Stimulated activated CD8-positive, alpha-beta memory T cell treated with anti-CD3 and anti-CD28 coated beads, Interleukin-12 subunit alpha, Interleukin-12 subunit beta, amount 100 ng/mL, for 1 hour (primary cell): ENCODE measurements around the gene HPN.
"Not testable (repeated sequence)": the region's sequence is repeated elsewhere in the genome, so short reads cannot be mapped to it uniquely, and the experiment has no call there.

Source experiments
- DNase-seq: peaks from one replicate; pipeline ENCODE4 v3.0.0-alpha.2; 2020; ENCODE audit warnings: low read depth

HPN gene

DNA sequence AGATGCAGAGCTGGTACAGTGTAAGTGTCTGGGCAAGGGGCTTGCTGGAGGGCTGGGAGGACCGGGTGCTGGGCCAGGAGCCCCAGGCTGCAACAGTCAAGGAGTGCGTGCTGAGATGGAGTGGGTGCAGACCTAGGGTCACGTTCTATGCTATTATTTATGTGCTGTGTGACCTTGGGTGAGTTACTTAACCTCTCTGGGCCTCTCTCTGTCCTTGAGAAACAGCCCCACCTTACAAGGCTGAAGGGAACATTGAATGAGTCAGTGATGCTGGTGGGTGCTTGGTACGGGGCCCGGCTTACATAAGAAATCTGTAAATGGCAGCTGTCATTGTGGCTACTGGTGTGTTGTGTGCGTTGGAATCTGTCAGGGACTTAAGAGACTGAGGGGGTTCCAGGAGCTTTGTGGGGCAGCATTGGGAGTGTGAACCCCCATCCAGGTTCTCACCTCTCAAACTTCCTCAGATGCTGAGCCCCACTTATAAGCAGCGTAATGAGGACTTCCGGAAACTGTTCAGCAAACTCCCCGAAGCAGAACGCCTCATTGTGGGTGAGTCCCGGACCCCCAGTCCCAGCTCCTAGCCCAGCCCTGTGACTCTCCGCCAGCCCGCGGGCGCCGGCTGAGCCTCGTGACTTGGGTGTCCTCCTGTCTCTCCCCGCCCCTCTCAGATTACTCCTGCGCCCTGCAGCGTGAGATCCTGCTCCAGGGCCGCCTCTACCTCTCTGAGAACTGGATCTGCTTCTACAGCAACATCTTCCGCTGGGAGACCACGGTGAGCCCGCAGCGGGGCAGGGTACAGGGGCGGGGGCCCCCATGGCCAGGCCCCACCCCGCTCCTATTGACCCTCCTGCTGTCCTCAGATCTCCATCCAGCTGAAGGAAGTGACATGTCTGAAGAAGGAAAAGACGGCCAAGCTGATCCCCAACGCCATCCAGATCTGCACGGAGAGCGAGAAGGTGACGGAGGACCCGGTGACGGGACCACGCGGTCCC lies 31.8 kb upstream of the HPN start:
- DNase-seq, result no peak

DNA sequence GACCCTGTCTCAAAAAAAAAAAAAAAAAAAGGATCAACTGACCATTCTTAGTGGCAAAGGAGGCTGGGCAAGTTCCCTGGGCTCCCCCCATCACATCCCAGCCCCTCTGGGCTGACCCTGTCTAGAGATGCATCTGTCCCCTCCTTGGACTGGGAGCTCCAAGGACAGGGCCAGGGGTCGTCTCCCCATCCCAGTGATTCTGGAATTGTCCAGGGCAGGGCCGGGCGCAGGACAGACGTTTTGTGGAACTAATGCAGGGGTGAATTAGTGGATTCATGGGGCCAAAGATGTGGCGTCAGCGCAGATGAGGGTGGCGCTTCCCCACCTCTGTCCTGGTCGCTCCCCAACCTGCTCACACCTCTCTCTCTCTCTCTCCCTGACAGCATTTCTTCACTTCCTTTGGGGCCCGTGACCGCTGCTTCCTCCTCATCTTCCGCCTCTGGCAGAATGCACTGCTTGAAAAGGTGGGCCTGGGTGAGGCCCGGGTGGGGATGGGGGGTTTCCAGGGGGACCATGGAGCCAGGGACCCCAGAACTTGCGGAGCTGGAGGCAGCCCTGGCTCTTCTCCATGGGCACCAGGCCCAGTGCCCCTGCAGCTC lies 30.3 kb upstream of the HPN start:
- DNase-seq, result no peak

DNA sequence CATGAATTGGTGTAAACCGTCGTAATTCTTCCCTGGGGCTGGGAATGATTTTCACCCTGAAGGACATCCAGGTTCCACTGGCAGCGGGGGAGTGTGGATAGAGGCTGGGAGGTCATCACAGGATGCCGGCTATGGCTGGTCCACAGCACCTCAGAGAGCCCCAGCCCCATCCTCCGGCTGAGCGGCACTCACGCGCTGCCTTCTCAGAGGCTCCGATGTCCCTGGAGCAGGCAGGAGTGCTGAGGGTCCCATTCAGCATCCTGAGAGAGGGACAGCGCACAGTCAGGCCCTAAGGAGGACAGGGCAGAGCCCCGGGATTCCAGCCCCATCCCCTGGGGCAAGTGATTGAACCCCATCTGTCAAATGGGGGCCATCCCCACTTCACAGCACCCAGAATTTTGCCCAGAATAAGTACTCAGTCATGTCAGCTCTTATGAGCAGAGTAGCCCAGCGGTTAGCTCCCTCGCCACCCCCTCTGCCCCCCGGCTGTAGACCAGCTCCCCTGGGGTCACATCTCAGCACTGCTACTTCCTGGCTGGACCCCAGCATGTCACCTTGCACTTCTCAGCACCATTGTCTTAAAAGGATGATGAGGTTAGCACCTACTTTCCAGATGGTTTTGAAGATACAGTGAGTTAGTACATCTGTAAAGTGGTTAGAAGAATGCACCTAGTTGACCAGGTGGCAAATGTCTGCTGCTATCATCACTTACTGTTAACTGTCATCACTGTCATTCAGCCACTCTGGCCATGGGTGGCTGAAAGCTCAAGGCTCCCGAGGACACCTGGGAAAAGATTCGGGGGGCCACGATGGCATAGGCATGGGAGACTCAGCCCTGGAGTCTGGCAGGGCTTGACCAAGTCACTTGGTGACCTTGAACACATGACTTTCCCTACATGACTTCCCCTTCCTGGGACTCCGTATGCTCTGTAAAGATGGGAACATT lies 29.5 kb upstream of the HPN start:
- DNase-seq, result no peak

DNA sequence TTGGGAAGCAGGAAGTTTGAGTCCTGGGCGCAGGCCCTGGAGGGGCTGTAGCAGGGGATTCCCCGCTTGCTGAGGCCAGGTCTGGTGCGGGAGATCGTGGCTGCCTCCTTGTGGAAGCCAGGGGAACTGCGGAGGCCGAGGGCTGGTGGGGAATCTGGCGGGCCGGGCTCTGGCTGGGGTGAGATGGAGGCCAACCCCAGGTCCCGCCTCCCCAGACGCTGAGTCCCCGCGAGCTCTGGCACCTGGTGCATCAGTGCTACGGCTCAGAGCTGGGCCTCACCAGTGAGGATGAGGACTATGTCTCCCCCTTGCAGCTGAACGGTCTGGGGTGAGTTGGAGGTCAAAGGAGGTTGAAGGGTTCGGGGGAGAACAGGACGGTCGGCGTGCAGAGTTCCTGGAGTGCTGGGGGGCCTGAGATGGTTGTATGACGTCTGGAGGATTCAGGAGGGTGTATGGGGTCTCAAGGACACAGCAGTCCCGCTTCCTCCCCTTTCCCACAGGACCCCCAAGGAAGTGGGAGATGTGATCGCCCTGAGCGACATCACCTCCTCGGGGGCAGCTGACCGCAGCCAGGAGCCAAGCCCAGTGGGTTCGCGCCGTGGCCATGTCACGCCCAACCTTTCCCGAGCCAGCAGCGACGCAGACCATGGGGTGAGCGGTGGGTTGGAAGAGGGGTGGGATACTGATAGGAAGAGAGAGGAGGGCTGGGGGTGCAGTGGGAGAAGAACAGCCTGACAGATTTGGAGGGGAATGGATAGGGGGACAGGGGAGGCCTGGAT lies 28.3 kb upstream of the HPN start:
- DNase-seq, result peak; percentile 62

DNA sequence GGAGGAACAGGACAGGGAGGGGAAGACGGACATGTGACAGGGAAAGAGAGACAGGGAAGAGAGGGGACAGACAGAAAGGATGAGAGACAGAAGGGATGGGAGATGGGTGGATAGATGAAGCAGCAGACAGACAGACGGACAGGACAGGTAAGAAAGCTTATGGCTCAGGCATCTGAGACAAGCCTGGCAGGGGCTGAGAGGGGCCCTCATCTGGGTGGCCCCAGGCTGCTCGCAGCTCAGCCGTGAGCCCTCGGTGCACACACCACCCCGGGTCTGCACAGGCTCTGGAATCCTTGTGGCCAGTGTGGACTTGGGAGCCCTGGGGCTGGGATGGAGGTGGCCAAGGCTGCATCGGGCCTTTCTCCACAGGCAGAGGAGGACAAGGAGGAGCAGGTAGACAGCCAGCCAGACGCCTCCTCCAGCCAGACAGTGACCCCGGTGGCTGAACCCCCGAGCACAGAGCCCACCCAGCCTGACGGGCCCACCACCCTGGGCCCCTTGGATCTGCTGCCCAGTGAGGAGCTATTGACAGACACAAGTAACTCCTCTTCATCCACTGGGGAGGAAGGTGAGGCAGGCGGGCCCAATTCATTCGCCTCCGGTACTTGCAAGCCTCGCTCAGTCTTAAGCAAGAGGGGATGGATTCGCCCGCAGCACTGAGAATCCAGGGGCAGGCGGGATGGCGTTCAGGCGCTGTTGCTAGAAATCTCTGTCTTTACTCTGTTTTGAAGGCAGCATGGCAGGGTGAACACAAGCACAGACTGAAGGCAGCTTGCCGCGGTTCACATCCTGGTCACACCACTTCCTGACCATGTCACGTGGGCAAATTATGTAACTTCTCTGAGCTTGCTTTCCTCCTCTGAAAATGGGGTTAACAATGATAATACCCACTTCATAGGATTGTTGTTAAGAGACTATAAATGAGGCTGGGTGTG lies 27.4 kb upstream of the HPN start:
- DNase-seq, result peak; percentile 49

DNA sequence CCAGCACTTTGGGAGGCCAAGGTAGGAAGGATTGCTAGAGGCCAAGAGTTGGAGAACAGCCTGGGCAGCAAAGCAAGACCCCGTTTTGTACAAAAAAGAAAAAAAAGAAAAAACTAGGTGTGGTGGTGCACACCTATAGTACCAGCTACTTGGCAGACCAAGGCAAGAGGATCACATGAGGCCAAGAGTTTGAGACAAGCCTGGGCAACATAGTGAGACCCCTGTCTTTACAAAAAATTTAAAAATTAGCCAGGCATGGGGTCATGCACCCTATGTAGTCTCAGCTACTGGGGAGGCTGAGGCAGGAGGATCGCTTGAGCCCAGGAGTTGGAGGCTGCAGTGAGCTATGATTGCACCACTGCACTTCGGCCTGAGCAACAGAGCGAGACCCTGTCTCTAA lies 26.7 kb upstream of the HPN start:
- DNase-seq, result not testable (repeated sequence)

DNA sequence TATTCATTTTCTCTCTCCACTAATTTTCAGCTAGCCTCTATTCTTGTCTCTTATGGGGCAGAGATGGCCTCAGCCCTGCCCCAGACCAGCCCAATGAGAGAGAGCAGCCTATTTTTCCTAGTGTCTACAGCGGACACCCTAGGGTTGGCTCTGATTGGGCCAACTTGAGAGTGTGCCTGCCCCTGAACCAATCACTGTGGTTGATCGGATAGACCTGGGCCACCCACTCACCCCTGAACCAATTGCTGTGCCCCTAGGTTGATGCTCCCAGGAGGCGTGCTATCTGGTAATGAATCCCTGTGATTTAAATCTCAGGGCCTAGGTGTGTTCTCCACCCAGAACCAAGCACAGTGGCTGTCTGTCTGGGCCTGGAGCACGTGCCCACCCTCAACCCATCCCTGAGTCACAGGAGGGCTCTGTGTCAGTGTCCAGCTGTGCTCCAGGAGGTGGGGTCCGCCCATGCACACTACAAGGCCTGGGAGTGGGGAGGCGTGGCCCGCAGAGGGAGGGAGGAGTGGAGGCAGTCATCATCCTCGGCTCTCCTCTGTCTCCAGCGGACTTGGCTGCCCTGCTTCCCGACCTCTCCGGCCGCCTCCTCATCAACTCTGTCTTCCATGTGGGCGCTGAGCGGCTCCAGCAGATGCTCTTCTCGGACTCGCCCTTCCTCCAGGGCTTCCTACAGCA lies 26.1 kb upstream of the HPN start:
- DNase-seq, result no peak

DNA sequence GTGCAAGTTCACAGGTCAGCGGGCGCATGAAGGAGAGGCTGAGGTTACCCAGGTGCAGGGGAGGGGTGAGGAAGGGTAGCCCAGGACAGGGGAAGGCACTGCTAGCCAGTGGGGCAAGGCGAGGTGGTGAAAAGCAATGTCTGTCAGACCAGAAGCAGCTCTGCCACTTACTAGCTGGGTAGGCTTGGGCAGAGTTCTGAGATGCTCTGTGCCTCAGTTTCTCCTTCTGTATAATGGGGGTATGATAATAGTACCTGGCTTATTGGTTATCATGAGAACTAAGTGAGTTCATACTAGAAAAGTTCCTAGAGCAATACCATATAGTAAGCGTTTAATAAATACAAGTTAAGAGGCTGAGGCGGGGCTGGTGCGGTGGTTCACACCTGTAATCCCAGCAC lies 25.6 kb upstream of the HPN start:
- no peak for DNase-seq

DNA sequence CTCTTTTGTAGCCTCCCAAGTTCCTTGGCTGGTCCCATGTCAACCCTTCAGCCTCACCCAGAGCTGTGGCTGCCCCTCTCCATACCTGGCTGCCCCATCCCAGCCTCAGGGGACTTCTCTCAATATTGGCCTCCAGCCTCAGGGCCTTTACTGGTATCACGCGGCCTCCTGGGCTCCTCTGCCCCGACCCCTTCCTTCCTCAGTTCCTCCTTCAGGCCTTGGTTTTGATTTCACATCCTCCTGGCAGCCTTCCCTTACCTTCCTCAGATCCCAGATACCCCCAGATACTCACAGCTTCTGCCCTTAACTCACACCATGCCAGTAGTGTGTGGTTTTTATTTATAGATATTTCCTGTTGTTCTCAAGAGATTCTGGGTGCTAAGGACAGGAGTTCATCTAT lies 24.0 kb upstream of the HPN start:
- DNase-seq, result no peak

DNA sequence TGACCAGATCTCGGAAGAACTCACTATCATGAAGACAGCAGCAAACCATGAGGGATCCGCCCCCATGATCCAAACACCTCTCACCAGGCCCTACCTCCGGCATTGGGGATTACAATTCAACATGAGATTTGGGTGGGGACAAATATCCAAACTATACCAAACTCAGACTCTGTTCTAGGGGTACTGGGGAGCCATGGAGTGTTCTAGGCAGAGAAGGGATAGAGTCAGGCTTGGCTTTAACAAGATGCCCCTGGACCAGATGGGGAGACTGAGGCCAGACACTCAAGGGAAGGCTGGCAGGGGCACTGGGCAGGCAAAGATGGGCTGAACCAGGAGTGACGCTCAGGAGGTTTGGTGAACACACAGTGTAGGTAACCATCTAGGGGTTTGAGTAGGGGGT lies 23.1 kb upstream of the HPN start:
- DNase-seq, result no peak

DNA sequence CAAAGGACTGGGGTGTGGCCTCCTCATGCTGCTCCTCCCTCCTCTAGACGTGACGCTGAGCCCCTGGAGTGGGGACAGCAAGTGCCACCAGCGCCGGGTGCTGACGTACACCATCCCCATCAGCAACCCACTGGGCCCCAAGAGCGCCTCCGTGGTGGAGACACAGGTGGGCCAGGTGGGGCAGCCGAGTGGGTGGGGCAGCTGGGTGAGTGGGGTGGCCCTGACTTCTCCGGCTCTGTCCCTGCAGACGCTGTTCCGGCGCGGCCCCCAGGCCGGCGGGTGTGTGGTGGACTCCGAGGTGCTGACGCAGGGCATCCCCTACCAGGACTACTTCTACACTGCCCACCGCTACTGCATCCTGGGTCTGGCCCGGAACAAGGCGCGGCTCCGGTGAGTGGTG lies 22.4 kb upstream of the HPN start:
- DNase-seq, result no peak

DNA sequence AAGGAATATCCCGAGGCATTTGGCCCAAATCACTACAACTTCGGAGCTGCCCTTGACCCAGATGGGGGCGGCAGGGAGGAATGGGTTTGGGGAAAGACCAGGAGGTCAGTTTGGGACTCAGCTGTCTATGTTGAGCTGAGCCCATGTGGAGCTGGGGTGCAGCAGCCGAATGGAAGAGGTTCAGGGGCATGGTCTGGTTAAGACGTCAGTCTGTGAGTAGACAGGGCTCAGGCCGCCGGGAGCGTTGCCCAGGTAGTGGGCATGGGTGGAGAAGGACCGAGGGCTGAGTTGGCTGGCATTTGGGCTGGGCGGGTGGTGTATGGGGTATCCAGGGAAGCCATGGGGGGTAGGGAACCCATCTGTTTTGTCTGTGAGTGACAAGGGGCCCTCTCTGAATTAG lies 20.5 kb upstream of the HPN start:
- no peak for DNase-seq

DNA sequence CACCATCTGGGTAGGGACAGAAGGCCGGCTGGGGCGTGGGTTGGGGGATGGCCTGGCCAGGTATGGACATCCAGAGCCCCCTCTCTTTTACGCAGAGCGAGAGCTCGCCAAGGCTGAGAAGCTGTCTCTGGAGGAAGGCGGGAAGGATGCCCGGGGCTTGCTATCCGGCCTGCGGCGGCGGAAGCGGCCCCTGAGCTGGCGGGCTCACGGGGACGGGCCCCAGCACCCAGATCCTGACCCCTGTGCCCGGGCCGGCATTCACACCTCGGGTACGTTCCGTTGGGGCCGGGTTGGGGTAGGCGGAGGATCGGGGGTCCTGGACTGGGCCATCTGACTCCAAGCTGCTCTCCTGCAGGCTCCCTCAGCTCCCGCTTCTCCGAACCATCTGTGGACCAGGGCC lies 19.9 kb upstream of the HPN start:
- no peak for DNase-seq

DNA sequence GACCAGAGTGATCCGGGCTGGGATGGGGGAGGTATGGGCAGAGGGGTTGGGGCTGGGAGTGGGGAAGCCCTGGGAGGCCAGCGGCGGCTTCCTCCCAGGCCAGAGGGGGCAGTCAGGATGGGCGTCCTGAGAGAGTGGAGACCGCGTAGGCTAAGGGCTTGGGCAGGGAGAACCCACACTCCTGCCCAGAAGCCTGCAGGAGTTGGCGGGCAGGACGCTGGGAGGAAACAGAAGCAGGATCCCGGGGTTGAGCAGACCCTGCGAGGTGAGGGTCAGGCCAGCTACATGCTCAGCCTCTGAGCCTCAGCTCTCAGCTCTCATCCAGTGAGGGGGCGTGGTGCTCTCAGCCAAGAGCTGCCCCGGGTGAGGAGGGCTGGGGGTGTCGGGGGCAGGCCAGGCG lies 19.1 kb upstream of the HPN start:
- DNase-seq, result no peak

DNA sequence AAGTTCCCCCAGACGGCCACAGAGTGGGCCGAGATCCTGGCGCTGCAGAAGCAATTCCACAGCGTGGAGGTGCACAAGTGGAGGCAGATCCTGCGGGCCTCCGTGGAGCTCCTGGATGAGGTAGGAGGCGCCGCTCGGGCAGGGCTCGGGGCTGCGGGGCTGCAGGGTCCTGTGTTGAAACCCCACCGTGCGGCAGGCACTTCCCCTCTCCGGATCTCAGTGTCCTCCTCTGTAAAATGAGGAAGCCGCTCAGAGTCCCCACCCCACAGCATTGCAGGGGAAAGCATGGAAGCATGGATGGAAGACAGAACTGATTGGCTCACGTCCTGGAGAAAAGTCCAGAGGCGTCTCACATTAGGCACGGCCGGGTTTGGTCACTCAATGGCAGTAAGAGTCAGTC lies 18.1 kb upstream of the HPN start:
- DNase-seq, result no peak

DNA sequence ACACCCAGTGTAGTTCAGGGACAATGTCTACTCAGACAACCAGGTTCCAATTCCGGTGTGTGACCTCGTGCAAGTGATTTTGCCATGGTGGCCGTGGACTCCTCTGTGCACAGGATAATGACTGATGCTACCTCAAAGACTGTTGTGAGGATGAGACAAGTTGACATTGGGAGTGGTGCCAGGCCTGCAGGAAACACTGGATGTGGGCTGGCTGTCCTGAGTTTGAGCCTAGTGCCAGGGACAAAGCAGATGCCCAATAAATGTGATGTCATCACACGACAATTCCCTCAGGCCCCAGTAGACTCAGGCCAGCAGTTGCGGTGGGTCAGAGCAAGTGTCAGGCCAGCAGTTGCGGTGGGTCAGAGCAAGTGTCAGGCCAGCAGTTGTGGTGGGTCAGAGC lies 17.4 kb upstream of the HPN start:
- no peak for DNase-seq

DNA sequence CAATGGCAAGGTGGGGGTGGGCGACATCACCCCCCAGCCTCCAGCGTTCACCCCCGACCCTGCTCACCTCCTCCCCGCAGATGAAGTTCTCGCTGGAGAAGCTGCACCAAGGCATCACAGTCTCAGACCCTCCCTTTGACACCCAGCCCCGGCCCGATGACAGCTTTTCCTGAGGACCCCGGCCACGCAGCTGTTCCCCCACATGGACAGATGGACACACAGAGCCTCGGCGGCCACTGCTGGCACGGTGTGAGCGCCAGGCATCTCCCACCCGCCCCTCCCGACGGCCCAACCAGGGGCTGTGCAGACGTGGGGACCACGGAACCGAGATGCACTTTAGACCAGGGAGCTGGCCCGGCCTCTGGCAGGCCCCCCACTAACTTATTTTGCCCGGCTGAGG lies 15.6 kb upstream of the HPN start:
- no peak for DNase-seq

DNA sequence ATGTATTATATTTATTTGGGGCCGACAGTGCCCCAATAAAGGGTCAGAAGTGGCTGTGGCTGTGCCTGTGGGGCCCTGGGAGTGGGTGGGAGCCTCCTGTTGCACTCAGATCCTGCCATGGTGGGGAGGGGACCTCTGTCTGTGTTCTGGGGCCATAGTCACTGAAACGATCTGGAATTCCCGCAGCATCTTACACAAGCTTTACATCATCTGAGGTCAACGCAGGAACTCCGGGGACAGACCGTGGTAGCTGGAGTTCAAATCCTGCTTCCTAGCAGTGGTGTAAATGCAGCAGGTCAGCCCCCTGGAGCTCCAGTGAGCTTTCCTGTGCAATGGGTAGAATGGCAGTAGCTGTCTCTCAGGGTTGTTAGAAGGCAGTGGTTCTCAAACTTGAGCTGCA lies 15.1 kb upstream of the HPN start:
- DNase-seq, result no peak

DNA sequence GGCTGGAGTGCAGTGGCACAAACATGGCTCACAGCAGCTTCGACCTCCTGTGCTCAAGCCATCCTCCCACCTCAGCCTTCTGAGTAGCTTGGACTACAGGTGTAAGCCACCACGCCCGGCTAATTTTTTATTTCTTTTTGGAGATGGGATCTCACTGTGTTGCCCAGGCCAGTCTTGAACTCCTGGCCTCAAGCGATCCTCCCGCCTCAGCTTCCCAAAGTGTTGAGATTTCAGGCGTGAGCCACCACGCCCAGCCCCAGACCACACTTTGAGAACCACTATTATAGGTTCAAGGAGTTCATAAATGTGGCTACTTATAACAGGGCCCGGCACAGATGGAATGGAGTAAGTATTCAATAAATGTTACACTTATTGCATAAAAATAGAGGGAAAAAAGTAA lies 14.5 kb upstream of the HPN start:
- no peak for DNase-seq
